HG03196 (cell line): Measurements from ENCODE around the gene GRIK5.
A peak's percentile ranks its signal among the peaks of the same experiment; 100 is the strongest.

Experiments used
- ATAC-seq: cut with Tn5 transposase; IDR thresholded peaks from one replicate; pipeline ENCODE4 v1.9.1; 2021; ENCODE audit not compliant: unreplicated experiment

GRIK5 gene

DNA sequence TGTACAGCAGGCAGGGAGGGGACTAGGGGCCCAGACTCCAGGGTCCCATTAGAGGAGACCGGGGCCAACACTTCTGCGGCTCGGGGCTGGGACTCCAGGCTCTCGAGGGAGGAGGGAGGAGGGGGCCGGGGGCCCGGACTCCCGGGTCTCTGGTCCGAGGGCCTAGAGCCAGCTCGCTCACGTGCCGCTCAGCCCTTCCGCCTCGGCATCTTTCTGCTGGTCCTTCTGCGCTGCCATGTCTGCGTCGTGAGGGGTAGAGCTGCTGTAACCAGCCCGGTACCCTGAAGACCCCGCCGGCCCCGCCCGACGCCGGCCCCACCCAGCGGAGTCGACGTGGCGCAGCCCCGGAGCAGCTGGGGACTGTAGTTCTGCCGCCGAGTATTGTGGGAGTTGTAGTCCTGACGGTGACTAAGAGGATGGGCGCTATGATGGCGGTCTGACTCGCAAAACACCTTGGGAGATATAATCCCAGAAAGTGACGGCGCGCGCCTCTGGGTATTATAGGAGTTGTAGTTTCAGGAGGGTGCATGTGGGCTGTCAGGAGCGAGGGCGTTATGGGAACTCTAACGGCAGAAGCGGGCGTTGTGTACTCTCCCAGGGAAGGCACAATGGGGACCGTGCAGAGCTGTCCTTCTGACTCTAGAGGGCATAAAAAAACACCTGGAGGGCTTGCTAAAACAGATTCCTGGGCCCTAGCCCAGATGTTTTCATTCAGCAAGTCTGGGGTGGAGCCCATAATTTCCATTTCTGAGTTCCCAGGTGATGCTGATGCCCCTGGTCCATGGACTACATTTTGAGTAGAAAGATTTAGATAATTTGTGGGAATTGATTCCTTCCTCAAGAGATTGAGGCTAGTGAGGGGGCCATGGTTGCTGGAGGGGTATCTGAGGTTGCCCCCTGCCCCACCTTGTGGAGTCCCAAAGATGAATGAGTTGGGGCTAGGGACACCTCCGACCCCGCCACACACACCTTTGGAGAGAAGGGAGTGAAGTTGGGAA is 110.7 kb downstream of the GRIK5 start, which contains the start of gene RABAC1:
Gene RABAC1, minus strand, starts transcription at position 266 of the 998 bp plus-strand sequence. Its CDS starts 29 bp downstream, at position 237.
- peak; percentile 81 for ATAC-seq

DNA sequence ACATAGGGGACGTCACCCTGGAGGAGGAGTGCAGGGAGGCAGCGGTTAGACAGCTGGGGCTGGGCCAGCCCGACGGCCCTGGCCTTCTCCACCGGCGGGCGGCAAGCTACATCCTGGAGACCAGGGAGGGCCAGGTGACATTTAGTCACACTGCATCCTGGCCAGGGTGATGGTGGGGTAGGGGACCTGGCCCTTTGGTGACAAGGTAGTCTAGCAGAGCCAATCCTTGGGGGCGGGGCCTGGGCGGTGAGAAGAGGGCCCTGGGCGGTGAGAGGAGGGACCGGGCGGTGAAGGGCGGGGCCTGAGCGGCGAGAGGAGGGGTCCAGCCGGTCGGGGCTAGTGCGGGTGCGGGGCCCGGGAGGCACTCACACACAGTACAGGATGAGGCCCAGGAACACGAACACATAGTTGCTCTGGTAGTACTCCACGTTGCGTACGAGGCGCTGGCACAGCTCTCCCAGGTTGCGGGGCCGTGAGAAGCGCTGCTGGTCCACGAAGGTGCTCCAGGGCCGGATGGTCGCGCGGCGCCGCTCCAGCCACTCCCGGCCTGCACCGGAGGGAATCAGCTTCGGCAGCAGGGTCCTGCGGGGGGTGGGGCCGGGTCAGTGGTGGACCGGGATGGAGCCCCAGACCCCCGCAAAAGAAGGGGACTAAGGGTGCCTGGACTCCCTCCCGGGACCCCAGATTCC is 111.5 kb downstream of the GRIK5 start:
- ATAC-seq, result peak; percentile 51

DNA sequence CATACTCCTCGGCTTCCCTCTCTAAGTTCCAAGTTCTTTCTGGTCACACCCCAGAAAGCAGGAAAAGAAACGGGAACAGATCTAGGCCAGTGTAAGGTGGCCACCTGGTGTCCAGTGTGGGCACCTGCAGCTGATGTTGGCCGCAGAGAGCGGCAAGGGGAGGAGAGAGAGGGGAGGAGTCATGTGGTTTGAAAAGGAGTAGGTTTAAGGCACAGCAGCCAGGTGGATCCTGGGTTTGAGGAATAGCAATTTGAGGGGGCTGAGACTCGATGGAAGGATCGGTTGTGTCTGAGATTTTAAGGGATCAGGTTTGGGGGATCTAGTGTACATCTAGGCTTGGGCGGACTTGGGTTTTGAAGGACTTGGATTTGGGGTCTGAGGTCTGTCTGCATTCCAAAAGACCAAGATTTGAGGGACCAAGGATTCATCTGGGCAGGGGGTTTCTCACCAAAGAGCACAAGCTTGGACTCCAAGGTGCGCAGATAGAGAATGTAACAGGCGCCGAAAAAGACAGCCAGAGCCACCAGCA is 112.1 kb downstream of the GRIK5 start:
- no peak for ATAC-seq

DNA sequence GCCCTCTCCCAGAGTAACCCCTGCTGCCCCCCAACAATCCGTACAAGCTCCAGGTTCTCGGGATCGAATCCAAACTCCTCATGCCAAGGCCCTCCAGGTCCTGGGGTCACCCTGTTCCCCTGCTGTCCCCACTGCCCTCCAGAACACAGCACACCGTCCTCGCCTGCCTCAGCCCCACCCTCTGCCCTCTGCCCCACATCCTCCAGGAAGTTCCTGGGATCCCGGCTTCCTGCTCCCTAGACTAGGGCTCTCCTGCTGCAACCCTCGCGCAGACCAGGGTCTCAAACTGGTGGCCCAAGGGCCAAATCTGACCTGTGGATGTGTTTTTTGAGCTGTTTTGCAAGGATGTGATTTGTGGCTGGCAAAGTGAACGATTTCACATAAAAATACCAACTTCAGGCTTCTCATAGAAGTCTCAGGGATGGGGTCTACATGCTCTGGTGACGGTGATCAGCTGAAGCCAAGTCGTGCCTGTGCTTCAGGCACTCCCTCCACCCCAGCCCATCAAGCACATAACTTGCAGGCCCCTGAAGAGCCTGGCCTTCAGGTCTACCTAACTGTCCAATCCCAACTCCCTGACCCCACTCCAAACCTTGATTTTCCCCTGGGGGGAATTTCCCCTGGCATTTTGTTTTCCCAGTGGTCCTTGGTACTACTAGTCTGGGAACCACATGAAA is 112.7 kb downstream of the GRIK5 start:
- ATAC-seq, result no peak

DNA sequence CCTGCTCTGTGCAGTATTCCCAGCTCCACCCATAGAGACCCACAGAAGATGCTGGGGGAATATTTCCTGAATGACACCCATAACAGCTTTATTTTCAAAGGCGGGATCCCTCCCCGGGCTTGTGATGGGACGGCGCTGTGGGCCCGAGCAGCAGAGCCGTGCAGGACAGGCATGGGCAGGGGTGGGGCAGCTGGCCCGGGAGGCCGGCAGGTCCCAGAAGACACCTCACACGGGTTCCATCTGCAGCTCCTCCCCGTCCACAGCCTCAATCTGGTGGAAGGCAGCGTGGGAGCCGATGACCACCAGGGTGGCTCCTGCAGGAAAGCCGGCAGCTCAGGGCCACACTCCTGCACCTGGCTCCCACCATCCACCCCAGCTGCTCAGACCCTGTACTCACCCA is 113.4 kb downstream of the GRIK5 start:
- ATAC-seq, result no peak

DNA sequence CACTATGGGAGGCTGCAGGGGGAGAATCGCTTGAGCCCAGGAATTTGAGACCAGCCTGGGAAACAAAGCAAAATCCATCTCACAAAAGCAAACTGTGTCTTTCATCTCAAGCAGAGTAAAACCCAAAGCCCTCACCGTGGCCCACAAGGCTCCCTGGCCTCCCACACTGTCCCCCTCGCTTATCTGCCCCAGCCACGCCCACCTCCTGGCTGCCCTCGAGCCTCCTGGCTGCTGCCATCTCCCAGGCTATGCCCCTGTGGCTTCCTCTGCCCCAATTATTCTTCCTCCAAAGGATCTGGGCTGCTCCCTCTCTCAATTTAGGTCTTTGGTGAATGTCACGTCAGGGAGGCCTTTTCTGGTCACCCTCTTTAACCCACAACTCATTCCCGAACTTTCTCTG is 114.5 kb downstream of the GRIK5 start:
- no peak for ATAC-seq

DNA sequence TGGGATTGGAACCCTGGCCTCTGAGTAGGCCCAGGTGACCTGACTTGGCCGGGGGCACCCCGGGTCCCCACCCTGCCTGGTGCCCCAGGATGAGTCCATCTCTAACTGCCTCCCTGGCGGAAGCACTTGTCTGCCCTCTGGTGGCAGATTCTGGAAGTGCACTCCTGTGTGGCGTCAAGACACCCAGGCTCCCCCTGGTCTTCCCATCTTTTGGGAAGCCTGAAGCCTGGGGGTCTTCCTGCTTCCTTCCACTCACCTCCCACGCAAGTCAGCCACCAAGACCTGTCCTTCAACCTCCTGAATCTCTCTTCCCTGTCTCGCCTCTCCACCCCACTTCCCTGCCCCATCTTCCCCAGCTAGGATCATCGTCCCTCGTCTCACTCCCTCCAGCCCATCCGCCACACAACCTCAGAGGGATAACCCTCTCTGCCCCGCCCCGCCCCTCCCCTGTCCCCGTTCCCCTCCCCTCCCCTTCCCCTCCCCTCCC is 118.3 kb downstream of the GRIK5 start:
- no peak for ATAC-seq
